ENCODE measurements around the gene ACAD8.

Gene ACAD8

GRCh38 chr11:134293119-134294113 lies 40.0 kb downstream of the ACAD8 start:
- H3K4me3 ChIP-seq (ENCODE audit: low read depth, low read length), result no peak overlapping the region
- DNase-seq (ENCODE audit: low read depth), result no peak
- TF ChIP-seq CTCF (IDR thresholded peaks at IDR 0.05; ENCODE audit: insufficient read depth, low read depth, low read length, missing control alignments), result no peak

DNA sequence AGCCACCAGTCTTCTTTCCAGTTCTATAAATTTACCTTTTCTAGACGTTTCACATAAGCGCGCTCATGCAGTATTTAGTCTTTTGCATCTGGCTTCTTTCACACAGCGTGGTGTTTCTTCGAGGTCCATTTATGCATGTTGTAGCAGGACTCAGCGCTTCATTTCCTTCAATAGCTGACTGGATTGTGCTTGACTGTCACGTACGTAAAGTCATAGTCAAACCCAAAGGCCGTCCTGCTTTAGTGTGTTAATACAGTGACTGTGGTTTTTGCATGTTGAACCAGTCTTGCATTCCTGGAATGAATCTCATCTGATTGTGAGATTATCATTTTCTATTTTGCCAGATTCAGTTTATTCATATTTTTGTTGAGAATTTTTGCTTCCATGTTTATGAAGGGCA lies 41.3 kb downstream of the ACAD8 start:
- no peak for TF ChIP-seq CTCF (IDR thresholded peaks at IDR 0.05; ENCODE audit: insufficient read depth, low read depth, low read length, missing control alignments)
- DNase-seq (ENCODE audit: low read depth), result no peak
- no peak overlapping the region for H3K4me3 ChIP-seq (ENCODE audit: low read depth, low read length)

DNA sequence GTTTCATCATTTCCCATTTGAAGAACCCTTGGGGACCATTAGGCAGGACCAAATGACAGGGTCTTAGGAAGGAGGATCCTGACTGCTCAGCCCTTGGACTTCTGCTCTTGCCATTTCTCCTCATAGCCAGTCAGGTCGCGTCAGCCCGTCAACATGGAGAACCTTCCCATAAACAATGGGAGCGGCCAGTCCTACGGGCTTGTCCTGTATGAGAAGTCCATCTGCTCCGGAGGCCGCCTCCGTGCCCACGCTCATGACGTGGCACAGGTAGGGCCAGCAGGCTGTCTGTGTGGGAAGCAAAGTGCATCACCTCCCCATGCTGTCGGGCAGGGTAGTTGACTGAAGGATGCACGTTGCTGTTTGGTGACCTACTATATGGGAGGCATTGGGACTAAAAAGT lies 58.9 kb downstream of the ACAD8 start:
- H3K4me3 ChIP-seq (ENCODE audit: low read depth, low read length), result no peak overlapping the region
- TF ChIP-seq CTCF (IDR thresholded peaks at IDR 0.05; ENCODE audit: insufficient read depth, low read depth, low read length, missing control alignments), result no peak
- DNase-seq (ENCODE audit: low read depth), result no peak

DNA sequence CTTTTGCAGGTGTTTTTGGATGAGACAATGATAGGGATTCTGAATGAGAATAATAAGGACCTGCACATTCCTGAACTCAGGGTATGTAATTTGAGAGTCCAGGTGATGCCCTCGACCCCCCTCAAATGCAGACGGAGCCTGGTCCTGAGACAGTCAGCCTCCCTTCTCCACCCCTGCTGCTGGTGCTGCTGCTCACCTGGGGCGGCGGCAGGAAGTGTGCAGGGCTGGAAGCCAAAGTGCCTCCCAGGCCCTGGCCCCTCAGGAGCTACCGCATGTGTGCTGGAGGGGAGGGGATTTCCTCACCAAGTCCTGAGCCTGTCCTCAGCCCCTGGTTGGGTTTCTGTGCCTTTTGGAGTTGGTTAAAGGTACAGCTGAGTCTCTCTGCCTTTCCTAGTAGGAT lies 59.4 kb downstream of the ACAD8 start:
- no peak for DNase-seq (ENCODE audit: low read depth)
- TF ChIP-seq CTCF (IDR thresholded peaks at IDR 0.05; ENCODE audit: insufficient read depth, low read depth, low read length, missing control alignments), result no peak

GRCh38 chr11:134313379-134313778 lies 60.0 kb downstream of the ACAD8 start:
- DNase-seq (ENCODE audit: low read depth), result no peak
- no peak for TF ChIP-seq CTCF (IDR thresholded peaks at IDR 0.05; ENCODE audit: insufficient read depth, low read depth, low read length, missing control alignments)
- H3K4me3 ChIP-seq (ENCODE audit: low read depth, low read length), result no peak overlapping the region

More for the DNA sequence above, 59.4 kb downstream of the ACAD8 start:
- H3K4me3 ChIP-seq (ENCODE audit: low read depth, low read length), result no peak overlapping the region

DNA sequence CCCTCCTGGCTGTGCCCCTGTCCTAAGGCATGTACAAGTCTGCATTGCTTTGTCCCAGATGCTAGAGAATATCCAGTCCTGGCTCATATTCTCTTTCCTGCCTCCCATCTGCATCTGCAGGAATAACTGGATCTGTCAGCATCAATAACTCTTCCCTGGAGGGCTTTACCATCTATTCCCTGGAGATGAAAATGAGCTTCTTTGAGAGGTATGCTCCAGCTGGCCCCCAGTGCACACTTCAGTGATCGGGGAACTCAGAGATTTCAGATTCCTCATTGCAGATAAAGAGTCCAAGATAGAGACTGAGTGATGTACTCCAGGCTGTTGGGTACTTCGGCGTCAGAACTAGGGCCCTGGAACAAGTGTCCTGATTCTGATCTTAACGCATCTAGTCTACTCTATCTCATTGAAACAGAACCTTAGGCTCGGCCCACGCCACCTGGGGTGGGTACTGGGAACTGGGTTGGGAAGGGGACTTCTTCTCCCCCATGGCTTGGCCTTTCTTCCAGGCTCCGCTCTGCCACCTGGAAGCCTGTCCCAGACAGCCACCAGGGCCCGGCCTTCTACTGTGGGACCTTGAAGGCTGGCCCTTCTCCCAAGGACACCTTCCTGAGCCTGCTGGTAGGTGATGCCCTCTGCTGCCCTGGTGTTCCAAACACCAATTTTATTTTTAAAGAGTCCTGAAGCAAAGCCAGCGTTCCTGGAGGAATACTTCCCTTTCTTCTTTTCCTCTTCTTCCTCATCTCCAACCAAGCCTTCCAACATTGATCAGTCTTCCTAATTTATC lies 60.6 kb downstream of the ACAD8 start:
- DNase-seq (ENCODE audit: low read depth), result no peak
- TF ChIP-seq CTCF (IDR thresholded peaks at IDR 0.05; ENCODE audit: insufficient read depth, low read depth, low read length, missing control alignments), result no peak
- H3K4me3 ChIP-seq (ENCODE audit: low read depth, low read length), result no peak overlapping the region
